Osteocyte (in vitro differentiated cells): ENCODE results near the gene CDC42EP5. TPM values are rescaled to one million over a fixed set of nuclear protein-coding genes. Genes with fewer than 3 reads are reported as not detected.
"Not testable (repeated sequence)": the region's sequence is repeated elsewhere in the genome, so short reads cannot be mapped to it uniquely, and the experiment has no call there.

Experiments
- DNase-seq: peaks from one replicate; pipeline ENCODE4 v3.0.0; 2021; ENCODE audit warnings: mixed read lengths; ENCODE audit not compliant: unreplicated experiment; ENCODE audit errors: extremely low spot score
- H3K27ac Mint-ChIP-seq: one replicate; pipeline ENCODE4 v1.8.0; 2021; ENCODE audit warnings: mild to moderate bottlenecking, mixed read lengths; ENCODE audit not compliant: unreplicated experiment
- H3K27me3 Mint-ChIP-seq: one replicate; pipeline ENCODE4 v1.8.0; 2021; ENCODE audit warnings: mixed read lengths; ENCODE audit not compliant: unreplicated experiment
- H3K36me3 Mint-ChIP-seq: one replicate; pipeline ENCODE4 v1.8.0; 2021; ENCODE audit warnings: mixed read lengths; ENCODE audit not compliant: unreplicated experiment
- H3K4me1 Mint-ChIP-seq: one replicate; pipeline ENCODE4 v1.8.0; 2021; ENCODE audit warnings: mixed read lengths; ENCODE audit not compliant: unreplicated experiment
- H3K4me3 Mint-ChIP-seq: one replicate; pipeline ENCODE4 v1.8.0; 2021; ENCODE audit warnings: mild to moderate bottlenecking, moderate library complexity, mixed read lengths; ENCODE audit not compliant: unreplicated experiment
- H3K9me3 Mint-ChIP-seq: one replicate; pipeline ENCODE4 v1.8.0; 2021; ENCODE audit warnings: mixed read lengths; ENCODE audit not compliant: unreplicated experiment
- total RNA-seq: library from RNA; stranded (reverse); gene quantifications from 2 replicates; pipeline ENCODE4 v1.2.1, GENCODE V29; 2021
- TF ChIP-seq, protein P1 (sequence below): fragments of 200-600 bp; sonication (generic); IDR thresholded peaks from 2 replicates; pipeline ENCODE4 v1.5.0; 2021; ENCODE audit warnings: antibody characterized with exemption, mild to moderate bottlenecking, moderate library complexity

The CDC42EP5 gene
- total RNA-seq, 1 donor from 2014 or later = 85.4 TPM

DNA sequence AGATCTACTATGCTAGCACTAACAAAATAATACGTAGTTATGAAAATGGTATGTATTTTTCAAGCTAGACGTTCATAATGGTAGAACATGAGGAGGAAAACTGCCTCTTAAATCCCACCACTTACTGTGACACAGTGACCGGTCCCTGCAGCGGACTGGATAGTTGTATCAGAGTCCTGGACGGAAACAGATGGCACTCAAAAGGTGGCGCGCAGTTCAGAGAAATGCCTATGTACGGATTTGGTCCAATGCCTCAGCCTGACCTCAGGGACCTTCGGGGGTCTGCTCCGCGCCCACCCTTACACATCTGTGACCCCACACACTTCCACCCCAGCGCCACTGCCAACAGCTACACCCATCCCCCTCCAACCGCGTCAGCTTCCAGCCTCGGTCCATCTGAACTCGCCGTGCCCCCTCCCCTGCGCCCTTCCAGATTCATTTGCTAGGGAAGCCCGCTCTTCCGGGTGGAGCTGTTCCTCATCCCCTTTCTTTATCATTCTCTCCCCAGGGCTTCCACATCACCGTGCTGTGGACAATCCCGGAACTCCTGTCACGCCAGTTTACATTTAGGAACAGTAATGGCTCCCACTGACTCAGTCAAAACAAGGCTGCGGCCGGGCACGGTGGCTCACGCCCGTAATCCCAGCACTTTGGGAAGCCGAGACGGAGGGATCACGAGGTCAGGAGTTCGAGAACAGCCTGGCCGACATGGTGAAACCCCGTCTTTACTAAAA, 24.9 kb downstream of the CDC42EP5 start:
- Mint-ChIP-seq H3K4me1 (peaks cover 36% of the 10 kb centered on the region), H3K4me3 (peak overlapping the region; percentile 99), H3K27me3 (no peaks in the 10 kb centered on the region), H3K9me3 (no peaks in the 10 kb centered on the region), H3K27ac (peak overlapping the region; percentile 98), H3K36me3 (peaks cover 25% of the 10 kb centered on the region)
- no peak for DNase-seq
- TF ChIP-seq, protein P1, sequence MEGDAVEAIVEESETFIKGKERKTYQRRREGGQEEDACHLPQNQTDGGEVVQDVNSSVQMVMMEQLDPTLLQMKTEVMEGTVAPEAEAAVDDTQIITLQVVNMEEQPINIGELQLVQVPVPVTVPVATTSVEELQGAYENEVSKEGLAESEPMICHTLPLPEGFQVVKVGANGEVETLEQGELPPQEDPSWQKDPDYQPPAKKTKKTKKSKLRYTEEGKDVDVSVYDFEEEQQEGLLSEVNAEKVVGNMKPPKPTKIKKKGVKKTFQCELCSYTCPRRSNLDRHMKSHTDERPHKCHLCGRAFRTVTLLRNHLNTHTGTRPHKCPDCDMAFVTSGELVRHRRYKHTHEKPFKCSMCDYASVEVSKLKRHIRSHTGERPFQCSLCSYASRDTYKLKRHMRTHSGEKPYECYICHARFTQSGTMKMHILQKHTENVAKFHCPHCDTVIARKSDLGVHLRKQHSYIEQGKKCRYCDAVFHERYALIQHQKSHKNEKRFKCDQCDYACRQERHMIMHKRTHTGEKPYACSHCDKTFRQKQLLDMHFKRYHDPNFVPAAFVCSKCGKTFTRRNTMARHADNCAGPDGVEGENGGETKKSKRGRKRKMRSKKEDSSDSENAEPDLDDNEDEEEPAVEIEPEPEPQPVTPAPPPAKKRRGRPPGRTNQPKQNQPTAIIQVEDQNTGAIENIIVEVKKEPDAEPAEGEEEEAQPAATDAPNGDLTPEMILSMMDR = no peak

DNA sequence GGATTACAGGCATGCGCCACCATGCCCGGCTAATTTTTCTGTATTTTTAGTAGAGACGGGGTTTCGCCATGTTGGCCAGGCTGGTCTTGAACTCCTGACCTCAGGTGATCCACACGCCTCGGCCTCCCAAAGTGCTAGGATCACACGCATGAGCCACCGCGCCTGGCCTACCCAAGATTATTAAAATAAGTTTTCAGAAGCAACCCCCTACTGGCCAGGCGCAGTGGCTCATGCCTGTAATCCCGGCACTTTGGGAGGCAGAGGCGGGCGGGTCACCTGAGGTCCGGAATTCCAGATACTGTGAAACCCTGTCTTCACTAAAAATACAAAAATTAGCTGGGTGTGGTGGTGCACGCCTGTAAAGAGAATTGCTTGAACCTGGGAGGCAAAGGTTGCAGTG, 26.7 kb downstream of the CDC42EP5 start:
- Mint-ChIP-seq H3K4me1 (peaks cover 34% of the 10 kb centered on the region), H3K36me3 (peaks cover 18% of the 10 kb centered on the region)
- H3K27ac Mint-ChIP-seq, DNase-seq, H3K27me3 Mint-ChIP-seq, H3K4me3 Mint-ChIP-seq, H3K9me3 Mint-ChIP-seq: not testable (repeated sequence)

DNA sequence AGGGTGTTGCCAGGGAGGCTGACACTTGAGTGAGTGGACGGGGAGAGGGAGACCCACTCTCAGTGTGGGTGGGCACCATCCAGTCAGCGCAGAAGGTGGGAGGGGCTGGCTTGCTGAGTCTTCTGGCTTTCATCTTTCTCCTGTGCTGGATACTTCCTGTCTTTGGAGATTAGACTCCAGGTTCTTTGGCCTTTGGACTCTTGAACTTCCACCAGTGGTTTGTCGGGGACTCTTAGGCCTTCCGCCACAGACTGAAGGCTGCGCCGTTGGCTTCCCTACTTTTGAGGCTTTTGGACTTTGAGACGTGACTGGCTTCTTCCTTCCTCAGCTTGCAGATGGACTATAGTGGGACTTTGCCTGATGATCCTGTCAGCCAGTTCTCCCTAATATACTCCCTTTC, 28.4 kb downstream of the CDC42EP5 start:
- no peak for DNase-seq
- peaks cover 18% of the 10 kb centered on the region for H3K4me1 Mint-ChIP-seq
- H3K36me3 Mint-ChIP-seq = peaks cover 14% of the 10 kb centered on the region
- no peak overlapping the region for H3K4me3 Mint-ChIP-seq
- no peaks in the 10 kb centered on the region for H3K27me3 Mint-ChIP-seq
- H3K9me3 Mint-ChIP-seq = no peaks in the 10 kb centered on the region
- no peak overlapping the region for H3K27ac Mint-ChIP-seq
- TF ChIP-seq, protein P1 = no peak

DNA sequence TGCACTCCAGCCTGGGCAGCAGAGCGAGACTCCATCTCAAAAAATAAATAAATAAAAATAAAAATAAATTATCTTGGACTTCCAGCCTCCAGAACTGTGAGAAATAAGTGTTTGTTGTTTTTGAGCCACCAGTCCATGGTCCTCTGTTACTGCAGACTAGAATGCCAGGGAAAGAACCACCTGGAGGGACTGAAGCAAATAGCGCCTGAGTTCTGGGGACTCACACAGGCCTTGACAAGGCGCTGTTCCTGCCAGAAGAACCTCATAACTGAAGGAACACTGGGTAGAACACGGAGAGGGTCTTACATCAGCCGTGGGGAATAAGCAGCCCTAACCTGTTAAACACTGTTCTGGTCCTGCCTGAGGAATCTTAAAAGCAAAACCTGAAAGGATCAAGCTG, 32.5 kb downstream of the CDC42EP5 start:
- no peak overlapping the region for H3K4me3 Mint-ChIP-seq
- no peak for DNase-seq
- peaks cover 8% of the 10 kb centered on the region for H3K4me1 Mint-ChIP-seq
- H3K27ac Mint-ChIP-seq = no peak overlapping the region
- no peaks in the 10 kb centered on the region for H3K9me3 Mint-ChIP-seq
- H3K36me3 Mint-ChIP-seq = peaks cover 18% of the 10 kb centered on the region
- TF ChIP-seq, protein P1 = no peak
- H3K27me3 Mint-ChIP-seq = no peaks in the 10 kb centered on the region

DNA sequence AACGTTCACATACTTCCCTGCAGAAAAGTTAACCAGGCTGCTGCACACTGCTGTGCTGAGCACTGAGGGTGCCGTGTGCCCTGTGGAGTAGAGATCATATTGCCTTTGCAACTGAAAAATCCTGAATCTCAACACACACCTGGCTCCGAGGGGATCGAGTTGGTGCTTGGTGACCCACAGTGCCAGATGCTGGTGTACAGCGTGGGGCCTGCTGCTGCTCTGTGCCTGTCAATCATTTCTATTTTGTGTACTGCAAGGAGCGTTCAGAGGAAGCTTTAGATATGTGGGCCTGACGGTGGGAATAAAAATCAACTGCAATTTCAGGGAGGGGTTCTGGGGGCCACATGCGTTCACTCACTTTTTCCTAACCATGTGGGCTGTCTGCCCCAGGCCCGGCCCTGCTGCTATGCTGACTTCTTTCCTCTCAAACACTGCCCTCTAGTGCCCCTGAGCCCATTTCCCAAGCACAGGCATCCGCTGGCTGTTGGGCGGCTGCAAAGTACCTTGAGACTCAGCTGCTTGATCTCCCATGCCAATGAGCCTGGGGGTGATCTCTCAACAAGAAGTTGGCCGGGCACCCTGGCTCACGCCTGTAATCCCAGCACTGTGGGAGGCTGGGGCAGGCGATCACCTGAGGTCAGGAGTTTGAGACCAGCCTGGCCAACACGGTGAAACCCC, 33.8 kb downstream of the CDC42EP5 start:
- peaks cover 14% of the 10 kb centered on the region for H3K36me3 Mint-ChIP-seq
- no peaks in the 10 kb centered on the region for H3K9me3 Mint-ChIP-seq
- no peak overlapping the region for H3K4me3 Mint-ChIP-seq
- no peak for DNase-seq
- no peaks in the 10 kb centered on the region for H3K27me3 Mint-ChIP-seq
- H3K27ac Mint-ChIP-seq = no peak overlapping the region
- H3K4me1 Mint-ChIP-seq = peaks cover 8% of the 10 kb centered on the region
- TF ChIP-seq, protein P1 = peak; percentile 54
